Endodermal cell (in vitro differentiated cells): ENCODE results near the gene GRK1. TPM values are rescaled to one million over a fixed set of nuclear protein-coding genes. Genes with fewer than 3 reads are reported as not detected.
A peak's percentile ranks its signal among the peaks of the same experiment; 100 is the strongest.

Experiments used
- DNase-seq: peaks from one replicate; pipeline ENCODE4 v3.0.0-alpha.2; 2017
- H3K27ac ChIP-seq: 2 replicates; pipeline ENCODE4 v1.5.1; 2013; ENCODE audit warnings: mild to moderate bottlenecking, low read depth, low read length, moderate library complexity
- H3K27me3 ChIP-seq: 2 replicates; pipeline ENCODE4 v1.6.1; 2013; ENCODE audit warnings: mild to moderate bottlenecking, low read length, moderate library complexity; ENCODE audit not compliant: insufficient read depth, control insufficient read depth, poor library complexity, severe bottlenecking
- H3K36me3 ChIP-seq: 2 replicates; pipeline ENCODE4 v1.7.0; 2013; ENCODE audit warnings: mild to moderate bottlenecking, low read length, moderate library complexity; ENCODE audit not compliant: control insufficient read depth, insufficient read depth
- H3K4me1 ChIP-seq: one replicate; pipeline ENCODE4 v1.7.0; 2013; ENCODE audit warnings: low read length; ENCODE audit not compliant: control insufficient read depth, insufficient read depth
- H3K4me3 ChIP-seq: 2 replicates; pipeline ENCODE4 v1.5.1; 2013; ENCODE audit warnings: mild to moderate bottlenecking, low read length, moderate library complexity
- H3K9ac ChIP-seq: 2 replicates; pipeline ENCODE4 v1.6.1; 2013; ENCODE audit warnings: mild to moderate bottlenecking, low read length, moderate library complexity; ENCODE audit not compliant: poor library complexity, severe bottlenecking; ENCODE audit errors: extremely low read depth
- H3K9me3 ChIP-seq: 2 replicates; pipeline ENCODE4 v1.6.1; 2013; ENCODE audit warnings: mild to moderate bottlenecking, low read length, moderate library complexity; ENCODE audit not compliant: control insufficient read depth
- H3K27ac Mint-ChIP-seq: 2 replicates; pipeline ENCODE4 v1.8.0; 2020; ENCODE audit warnings: mixed read lengths
- H3K27me3 Mint-ChIP-seq: 2 replicates; pipeline ENCODE4 v1.8.0; 2021; ENCODE audit warnings: mild to moderate bottlenecking, mixed read lengths; ENCODE audit not compliant: insufficient read depth
- H3K36me3 Mint-ChIP-seq: 2 replicates; pipeline ENCODE4 v1.8.0; 2020; ENCODE audit warnings: low read depth, mixed read lengths
- H3K4me1 Mint-ChIP-seq: 2 replicates; pipeline ENCODE4 v1.8.0; 2020; ENCODE audit warnings: mixed read lengths
- H3K4me3 Mint-ChIP-seq: 2 replicates; pipeline ENCODE4 v1.8.0; 2020; ENCODE audit warnings: mild to moderate bottlenecking, moderate library complexity, mixed read lengths
- H3K9me3 Mint-ChIP-seq: 2 replicates; pipeline ENCODE4 v1.8.0; 2020; ENCODE audit warnings: mild to moderate bottlenecking, mixed read lengths
- WGBS, 2 experiments: methylation state at CpG; one replicate each; pipeline versions ENCODE4 v1.1.5 to v1.1.7; 2013; ENCODE audit warnings: missing lambda C conversion rate in 2 of 2, mixed read lengths in 1 of 2; ENCODE audit not compliant: insufficient coverage in 1 of 2, insufficient read length in 1 of 2; 5-methylcytosine and 5-hydroxymethylcytosine counted together
- total RNA-seq, 2 donors: library from RNA; stranded (reverse); fragmentation: NEBNext Ultra II Directional in 1 of 2; extraction: Animal tissue kit (Norgen Biotek cat#: 25700) in 1 of 2; gene quantifications; 2 replicates in 1 of 2; 3 replicates in 1 of 2; pipeline ENCODE4 v1.2.1, GENCODE V29; 2021
- TF ChIP-seq, protein P1 (sequence below): fragments of 200-600 bp; sonication (generic); conservative IDR thresholded peaks from 2 replicates; pipeline ENCODE4 v1.5.0; 2021; ENCODE audit warnings: antibody characterized with exemption, mild to moderate bottlenecking

Gene GRK1
- total RNA-seq, 2 donors from 2014 or later = 1.7 to 2.5 TPM

DNA sequence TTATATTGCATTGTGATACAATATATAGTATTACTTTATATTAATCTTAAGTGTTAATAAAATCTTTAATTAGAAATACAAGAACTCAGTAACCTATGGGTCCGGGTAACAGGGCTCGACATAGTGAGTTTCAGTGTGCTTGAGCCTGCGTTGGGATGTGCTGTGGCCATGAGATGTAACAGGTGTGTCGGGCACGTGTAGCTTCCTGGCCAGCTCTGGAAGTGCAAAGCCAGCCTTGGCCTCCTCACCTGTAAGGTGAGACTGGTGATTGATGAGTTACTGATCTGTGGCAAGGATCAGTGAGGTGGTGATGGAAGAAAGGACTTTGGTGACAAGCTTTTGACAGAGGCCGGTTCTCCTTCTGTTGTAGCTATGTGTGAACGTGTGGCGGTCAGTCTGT lies 28.2 kb upstream of the GRK1 start:
- H3K36me3 Mint-ChIP-seq = peaks cover 87% of the 10 kb centered on the region
- Histone ChIP-seq H3K4me3 (no peak overlapping the region), H3K36me3 (peaks cover 96% of the 10 kb centered on the region), H3K4me1 (no peaks in the 10 kb centered on the region), H3K9me3 (peaks cover 46% of the 10 kb centered on the region), H3K9ac (no peak overlapping the region), H3K27ac (no peak overlapping the region), H3K27me3 (no peaks in the 10 kb centered on the region)
- TF ChIP-seq, protein P1, sequence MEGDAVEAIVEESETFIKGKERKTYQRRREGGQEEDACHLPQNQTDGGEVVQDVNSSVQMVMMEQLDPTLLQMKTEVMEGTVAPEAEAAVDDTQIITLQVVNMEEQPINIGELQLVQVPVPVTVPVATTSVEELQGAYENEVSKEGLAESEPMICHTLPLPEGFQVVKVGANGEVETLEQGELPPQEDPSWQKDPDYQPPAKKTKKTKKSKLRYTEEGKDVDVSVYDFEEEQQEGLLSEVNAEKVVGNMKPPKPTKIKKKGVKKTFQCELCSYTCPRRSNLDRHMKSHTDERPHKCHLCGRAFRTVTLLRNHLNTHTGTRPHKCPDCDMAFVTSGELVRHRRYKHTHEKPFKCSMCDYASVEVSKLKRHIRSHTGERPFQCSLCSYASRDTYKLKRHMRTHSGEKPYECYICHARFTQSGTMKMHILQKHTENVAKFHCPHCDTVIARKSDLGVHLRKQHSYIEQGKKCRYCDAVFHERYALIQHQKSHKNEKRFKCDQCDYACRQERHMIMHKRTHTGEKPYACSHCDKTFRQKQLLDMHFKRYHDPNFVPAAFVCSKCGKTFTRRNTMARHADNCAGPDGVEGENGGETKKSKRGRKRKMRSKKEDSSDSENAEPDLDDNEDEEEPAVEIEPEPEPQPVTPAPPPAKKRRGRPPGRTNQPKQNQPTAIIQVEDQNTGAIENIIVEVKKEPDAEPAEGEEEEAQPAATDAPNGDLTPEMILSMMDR = no peak
- peaks cover 31% of the 10 kb centered on the region for H3K9me3 Mint-ChIP-seq
- H3K4me3 Mint-ChIP-seq = no peak overlapping the region
- 92 to 95% methylated on average over 4 to 6 of the region's 8 CpGs for WGBS, 2 experiments
- no peaks in the 10 kb centered on the region for H3K4me1 Mint-ChIP-seq
- DNase-seq = peak; percentile 17
- no peak overlapping the region for H3K27ac Mint-ChIP-seq
- no peaks in the 10 kb centered on the region for H3K27me3 Mint-ChIP-seq

- H3K4me1 Mint-ChIP-seq = no peaks in the 10 kb centered on the region
- no peaks in the 10 kb centered on the region for H3K27me3 ChIP-seq
- no peak overlapping the region for H3K9ac ChIP-seq
- peaks cover 55% of the 10 kb centered on the region for H3K9me3 ChIP-seq
- no peaks in the 10 kb centered on the region for H3K27me3 Mint-ChIP-seq
- TF ChIP-seq, protein P1 = no peak
- peak; percentile 35 for DNase-seq
- no peak overlapping the region for H3K4me3 Mint-ChIP-seq
- peaks cover 82% of the 10 kb centered on the region for H3K36me3 Mint-ChIP-seq
- H3K4me1 ChIP-seq = no peaks in the 10 kb centered on the region
- 97% methylated on average over 15 to 27 of the region's 27 CpGs for whole genome bisulfite sequencing, 2 experiments
- H3K36me3 ChIP-seq = peaks cover 87% of the 10 kb centered on the region
- no peak overlapping the region for H3K27ac ChIP-seq
- no peak overlapping the region for H3K27ac Mint-ChIP-seq
- H3K9me3 Mint-ChIP-seq = peaks cover 37% of the 10 kb centered on the region
- no peak overlapping the region for H3K4me3 ChIP-seq
These were observed 27.3 kb upstream of the GRK1 start for GRCh38 chr13:113639616-113640262.

- 89 to 91% methylated on average over 3 to 7 of the region's 7 CpGs for WGBS, 2 experiments
- H3K36me3 ChIP-seq = peaks cover 70% of the 10 kb centered on the region
- Mint-ChIP-seq H3K36me3 (peaks cover 81% of the 10 kb centered on the region), H3K4me1 (no peaks in the 10 kb centered on the region), H3K4me3 (no peak overlapping the region), H3K27ac (no peak overlapping the region), H3K27me3 (no peaks in the 10 kb centered on the region), H3K9me3 (peaks cover 50% of the 10 kb centered on the region)
- no peak overlapping the region for H3K27ac ChIP-seq
- no peaks in the 10 kb centered on the region for H3K4me1 ChIP-seq
- H3K9ac ChIP-seq = no peak overlapping the region
- DNase-seq = no peak
- H3K27me3 ChIP-seq = no peaks in the 10 kb centered on the region
- TF ChIP-seq, protein P1 = no peak
- no peak overlapping the region for H3K4me3 ChIP-seq
- peaks cover 63% of the 10 kb centered on the region for H3K9me3 ChIP-seq
These were observed 25.6 kb upstream of the GRK1 start for GRCh38 chr13:113641426-113641825.
